Keratinocyte (primary cell): Measurements from ENCODE around the gene KIFBP. TPM values are rescaled to one million over a fixed set of nuclear protein-coding genes. Genes with fewer than 3 reads are reported as not detected.

Experiments used
- DNase-seq: peaks from one replicate; pipeline ENCODE4 v3.0.0-alpha.2; 2011; ENCODE audit warnings: low read depth, missing footprints, low spot score
- FAIRE-seq: peaks from 2 replicates; lab custom pipeline; 2011; peaks lifted over from hg19 to GRCh38; lab: Jason Lieb, UNC
- H2AFZ ChIP-seq: 2 replicates; pipeline ENCODE4 v1.6.0; 2012; ENCODE audit warnings: low read length, control low read depth, inconsistent platforms; ENCODE audit not compliant: control insufficient read depth
- H3K27ac ChIP-seq: 2 replicates; pipeline ENCODE4 v1.5.1; 2011; ENCODE audit warnings: low read length; ENCODE audit not compliant: control insufficient read depth, insufficient read depth
- H3K27me3 ChIP-seq: 3 replicates; pipeline ENCODE4 v1.6.0; 2011; ENCODE audit warnings: low read length; ENCODE audit not compliant: control insufficient read depth, insufficient read depth; ENCODE audit errors: extremely low read depth
- H3K36me3 ChIP-seq, 2 experiments: 2 replicates in 1 of 2; 3 replicates in 1 of 2; pipeline ENCODE4 v1.5.1; 2011; ENCODE audit warnings: low read length in 2 of 2, mild to moderate bottlenecking in 1 of 2; ENCODE audit not compliant: control insufficient read depth in 2 of 2, insufficient read depth in 2 of 2; ENCODE audit errors: extremely low read depth in 1 of 2
- H3K4me1 ChIP-seq: 3 replicates; pipeline ENCODE4 v1.5.1; 2011; ENCODE audit warnings: low read length; ENCODE audit not compliant: control insufficient read depth, insufficient read depth; ENCODE audit errors: extremely low read depth
- H3K4me2 ChIP-seq: 3 replicates; pipeline ENCODE4 v1.6.0; 2011; ENCODE audit warnings: low read depth, low read length; ENCODE audit not compliant: control insufficient read depth, insufficient read depth; ENCODE audit errors: extremely low read depth
- H3K4me3 ChIP-seq, 3 experiments: fragments of 200-600 bp in 1 of 3; sonication (generic) in 1 of 3; 2 replicates in 2 of 3; 3 replicates in 1 of 3; pipeline ENCODE4 v1.5.1; 2011 to 2016; ENCODE audit warnings: low read length in 3 of 3, mild to moderate bottlenecking in 3 of 3, control low read depth in 2 of 3, inconsistent platforms in 1 of 3, low read depth in 1 of 3, mixed read lengths in 1 of 3, mixed run types in 1 of 3, moderate library complexity in 1 of 3; ENCODE audit not compliant: control insufficient read depth in 2 of 3, insufficient read depth in 2 of 3; ENCODE audit errors: extremely low read depth in 1 of 3
- H3K79me2 ChIP-seq: 2 replicates; pipeline ENCODE4 v1.6.0; 2012; ENCODE audit warnings: low read length; ENCODE audit not compliant: control insufficient read depth, insufficient read depth
- H3K9ac ChIP-seq: 3 replicates; pipeline ENCODE4 v1.6.0; 2011; ENCODE audit warnings: low read length; ENCODE audit not compliant: control insufficient read depth, insufficient read depth; ENCODE audit errors: extremely low read depth
- H3K9me1 ChIP-seq: 3 replicates; pipeline ENCODE4 v1.6.0; 2011; ENCODE audit warnings: low read length; ENCODE audit not compliant: control insufficient read depth, insufficient read depth; ENCODE audit errors: extremely low read depth
- H3K9me3 ChIP-seq: 2 replicates; pipeline ENCODE4 v1.5.1; 2012; ENCODE audit warnings: low read depth, low read length; ENCODE audit not compliant: control insufficient read depth
- H4K20me1 ChIP-seq: 3 replicates; pipeline ENCODE4 v1.6.0; 2011; ENCODE audit warnings: low read length; ENCODE audit not compliant: control insufficient read depth, insufficient read depth; ENCODE audit errors: extremely low read depth
- EZH2 ChIP-seq: IDR thresholded peaks from one replicate; pipeline ENCODE4 v1.6.1; 2012; ENCODE audit warnings: inconsistent platforms, mild to moderate bottlenecking, low read length, moderate library complexity
- dilution Hi-C: fragments of 300-500 bp; cut with MboI; formaldehyde crosslinking; loops from one replicate; pipeline ENCODE4 v1.7.0; 2020; ENCODE audit warnings: low sequenced_read_pairs; ENCODE audit not compliant: extremely low pct_ligation_motif_present
- polyA plus RNA-seq, 5 experiments: library from polyadenylated mRNA; depleted of rRNA in 3 of 5; stranded (reverse) in 3 of 5; stranded (forward) in 1 of 5; unstranded in 1 of 5; fragments of >200 nt; gene quantifications; 1 replicate in 1 of 5; 2 replicates in 3 of 5; 3 replicates in 1 of 5; pipeline versions ENCODE4 v1.2.1 to v1.2.3, GENCODE V29; 2011 to 2012; ENCODE audit warnings: missing spikeins in 2 of 5, low read depth in 1 of 5, low replicate concordance in 1 of 5
- TF ChIP-seq, protein P1 (sequence below), 3 experiments: IDR thresholded peaks in 1 of 3; conservative IDR thresholded peaks in 1 of 3; optimal IDR thresholded peaks in 1 of 3; 2 replicates in 2 of 3; 3 replicates in 1 of 3; pipeline versions ENCODE3 to v1.5.1; 2011; ENCODE audit warnings: low read length in 3 of 3, mild to moderate bottlenecking in 3 of 3, moderate library complexity in 2 of 3, control low read depth in 1 of 3, inconsistent platforms in 1 of 3; ENCODE audit not compliant: insufficient read depth in 2 of 3; ENCODE audit errors: extremely low read depth in 1 of 3

Gene KIFBP
- polyA plus RNA-seq, 1 donor (not counting 4 experiments of a cell fraction or from before 2014, with no cell fraction given), result 48.9 TPM

DNA sequence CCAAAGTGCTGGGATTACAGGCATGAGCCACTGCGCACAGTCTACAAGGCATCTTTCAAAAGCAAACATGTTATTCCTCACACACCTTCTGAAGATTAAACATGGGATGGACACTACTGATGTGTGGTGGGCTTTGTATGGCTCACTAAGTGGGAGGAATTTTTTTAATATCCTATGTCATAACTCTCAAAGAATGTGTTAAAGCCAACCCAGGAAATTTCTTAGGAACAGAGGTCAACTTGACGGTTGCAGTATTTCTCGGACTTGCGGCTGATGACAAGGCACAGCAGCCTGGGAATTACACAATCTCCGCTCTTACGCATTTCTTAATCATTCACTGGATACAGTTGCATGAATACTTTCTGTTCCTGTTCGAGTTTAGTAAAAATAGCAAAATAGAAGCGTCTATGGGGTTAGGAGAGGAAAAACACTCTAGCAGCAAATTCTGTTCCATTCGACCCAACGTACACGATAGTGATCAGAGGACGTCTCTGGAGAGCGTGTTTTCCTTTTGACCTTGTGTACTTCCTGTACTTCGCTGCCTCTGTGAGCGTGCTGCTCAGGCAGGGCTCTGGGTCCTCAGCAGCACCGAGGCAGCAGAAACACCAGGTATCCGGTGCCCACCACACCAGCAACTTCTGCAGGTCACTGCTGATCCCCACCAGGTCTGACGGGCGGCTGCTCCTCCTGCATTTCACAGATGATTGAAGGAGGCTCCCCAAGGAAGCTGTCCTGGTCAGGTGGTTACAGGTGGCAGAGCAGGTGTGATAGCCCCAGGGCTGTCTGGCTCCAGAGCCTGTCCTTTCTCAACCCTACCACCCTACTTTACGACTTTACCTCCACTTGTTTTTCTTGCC, 72.9 kb downstream of the KIFBP start:
- TF ChIP-seq, protein P1, sequence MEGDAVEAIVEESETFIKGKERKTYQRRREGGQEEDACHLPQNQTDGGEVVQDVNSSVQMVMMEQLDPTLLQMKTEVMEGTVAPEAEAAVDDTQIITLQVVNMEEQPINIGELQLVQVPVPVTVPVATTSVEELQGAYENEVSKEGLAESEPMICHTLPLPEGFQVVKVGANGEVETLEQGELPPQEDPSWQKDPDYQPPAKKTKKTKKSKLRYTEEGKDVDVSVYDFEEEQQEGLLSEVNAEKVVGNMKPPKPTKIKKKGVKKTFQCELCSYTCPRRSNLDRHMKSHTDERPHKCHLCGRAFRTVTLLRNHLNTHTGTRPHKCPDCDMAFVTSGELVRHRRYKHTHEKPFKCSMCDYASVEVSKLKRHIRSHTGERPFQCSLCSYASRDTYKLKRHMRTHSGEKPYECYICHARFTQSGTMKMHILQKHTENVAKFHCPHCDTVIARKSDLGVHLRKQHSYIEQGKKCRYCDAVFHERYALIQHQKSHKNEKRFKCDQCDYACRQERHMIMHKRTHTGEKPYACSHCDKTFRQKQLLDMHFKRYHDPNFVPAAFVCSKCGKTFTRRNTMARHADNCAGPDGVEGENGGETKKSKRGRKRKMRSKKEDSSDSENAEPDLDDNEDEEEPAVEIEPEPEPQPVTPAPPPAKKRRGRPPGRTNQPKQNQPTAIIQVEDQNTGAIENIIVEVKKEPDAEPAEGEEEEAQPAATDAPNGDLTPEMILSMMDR (optimal IDR thresholded peaks at IDR 0.05 in 1 of 3, IDR thresholded peaks at IDR 0.05 in 1 of 3, conservative IDR thresholded peaks at IDR 0.05 in 1 of 3; ENCODE audit: extremely low read depth in 1 of 3, insufficient read depth in 2 of 3, low read length in 3 of 3), result no peak
- no peak for TF ChIP-seq EZH2
- Histone ChIP-seq H3K4me2 (peak overlapping the region; percentile 19), H3K9me1 (no peaks in the 10 kb centered on the region), H4K20me1 (no peaks in the 10 kb centered on the region), H3K27ac (peak overlapping the region; percentile 18), H3K4me1 (peaks cover 28% of the 10 kb centered on the region), H3K4me3 (no peak overlapping the region), H3K79me2 (no peaks in the 10 kb centered on the region), H3K27me3 (peaks cover 9% of the 10 kb centered on the region), H3K9me3 (no peaks in the 10 kb centered on the region), H3K36me3 (no peaks in the 10 kb centered on the region), H3K9ac (peak overlapping the region; percentile 18), H2AFZ (no peak overlapping the region)
- dilution Hi-C loops, result no loop called here
- no peak for FAIRE-seq
- DNase-seq, result no peak

DNA sequence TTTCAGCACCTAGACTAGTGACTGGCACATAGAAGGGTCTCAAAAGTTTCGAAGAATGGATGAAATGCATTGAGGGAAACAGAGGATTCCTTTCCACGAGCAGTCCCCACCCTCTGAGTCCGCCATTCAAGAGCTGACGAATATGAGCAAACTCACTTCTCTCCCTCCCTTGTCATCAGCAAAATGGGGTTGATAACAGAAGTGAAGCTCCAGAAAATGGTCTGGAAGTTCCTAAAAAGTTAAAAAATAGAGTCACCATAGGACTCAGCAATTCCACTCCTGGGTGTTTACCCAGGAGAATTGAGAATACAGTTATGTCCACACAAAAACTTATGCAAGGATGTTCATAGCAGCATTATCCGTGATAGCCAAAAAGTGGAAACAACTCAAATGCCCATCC, 74.3 kb downstream of the KIFBP start:
- Histone ChIP-seq H3K9ac (no peak overlapping the region), H3K36me3 (no peaks in the 10 kb centered on the region), H3K27me3 (peaks cover 9% of the 10 kb centered on the region), H3K4me2 (no peak overlapping the region), H3K4me3 (no peak overlapping the region), H4K20me1 (no peaks in the 10 kb centered on the region), H3K9me1 (no peaks in the 10 kb centered on the region), H3K9me3 (no peaks in the 10 kb centered on the region), H3K4me1 (peaks cover 25% of the 10 kb centered on the region), H3K79me2 (no peaks in the 10 kb centered on the region), H2AFZ (no peak overlapping the region), H3K27ac (no peak overlapping the region)
- dilution Hi-C loops, result no loop called here
- FAIRE-seq, result no peak
- no peak for DNase-seq
- TF ChIP-seq EZH2, result no peak
- TF ChIP-seq, protein P1 (optimal IDR thresholded peaks at IDR 0.05 in 1 of 3, IDR thresholded peaks at IDR 0.05 in 1 of 3, conservative IDR thresholded peaks at IDR 0.05 in 1 of 3; ENCODE audit: extremely low read depth in 1 of 3, insufficient read depth in 2 of 3, low read length in 3 of 3), result no peak
